ENCODE measurements around the gene KIRREL1.

DNA sequence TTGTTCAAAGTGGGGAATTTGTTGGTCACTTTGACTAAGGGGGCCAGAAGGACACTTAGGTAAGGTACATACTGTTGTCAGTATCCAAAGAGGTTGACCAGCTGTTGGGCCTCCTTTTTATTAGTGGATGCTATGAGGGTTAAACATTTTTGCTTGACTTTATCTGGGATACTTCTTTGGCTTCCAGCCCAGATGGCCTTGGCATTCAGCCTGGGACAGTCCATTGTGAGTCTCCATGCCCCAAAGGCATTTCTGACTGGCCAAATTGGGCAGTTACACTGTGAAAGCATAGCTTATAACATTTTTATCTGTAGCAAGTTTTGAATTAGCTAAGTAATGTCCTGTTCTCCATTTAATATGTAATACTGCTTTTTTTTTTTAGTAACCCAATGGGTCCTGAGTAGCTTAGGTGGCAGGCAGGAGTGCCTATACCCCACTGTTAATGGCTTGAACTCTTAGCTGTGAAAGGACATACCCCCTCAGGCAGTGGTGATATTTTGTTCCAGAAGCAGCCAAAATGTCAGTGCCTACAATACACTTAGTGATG, 151.8 kb downstream of the KIRREL1 start:
- TF ChIP-seq POLR2AphosphoS5 (IDR thresholded peaks at IDR 0.05), result no peak
- TF ChIP-seq, protein P1, sequence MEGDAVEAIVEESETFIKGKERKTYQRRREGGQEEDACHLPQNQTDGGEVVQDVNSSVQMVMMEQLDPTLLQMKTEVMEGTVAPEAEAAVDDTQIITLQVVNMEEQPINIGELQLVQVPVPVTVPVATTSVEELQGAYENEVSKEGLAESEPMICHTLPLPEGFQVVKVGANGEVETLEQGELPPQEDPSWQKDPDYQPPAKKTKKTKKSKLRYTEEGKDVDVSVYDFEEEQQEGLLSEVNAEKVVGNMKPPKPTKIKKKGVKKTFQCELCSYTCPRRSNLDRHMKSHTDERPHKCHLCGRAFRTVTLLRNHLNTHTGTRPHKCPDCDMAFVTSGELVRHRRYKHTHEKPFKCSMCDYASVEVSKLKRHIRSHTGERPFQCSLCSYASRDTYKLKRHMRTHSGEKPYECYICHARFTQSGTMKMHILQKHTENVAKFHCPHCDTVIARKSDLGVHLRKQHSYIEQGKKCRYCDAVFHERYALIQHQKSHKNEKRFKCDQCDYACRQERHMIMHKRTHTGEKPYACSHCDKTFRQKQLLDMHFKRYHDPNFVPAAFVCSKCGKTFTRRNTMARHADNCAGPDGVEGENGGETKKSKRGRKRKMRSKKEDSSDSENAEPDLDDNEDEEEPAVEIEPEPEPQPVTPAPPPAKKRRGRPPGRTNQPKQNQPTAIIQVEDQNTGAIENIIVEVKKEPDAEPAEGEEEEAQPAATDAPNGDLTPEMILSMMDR (IDR thresholded peaks at IDR 0.05), result no peak
- TF ChIP-seq EP300 (IDR thresholded peaks at IDR 0.05), result no peak
- no peak for TF ChIP-seq POLR2A (IDR thresholded peaks at IDR 0.05; ENCODE audit: low read depth)

Data from esophagus muscularis mucosa (tissue), 4 donors.